ENCODE results near the gene ISG15.
"Not testable (repeated sequence)": the region's sequence is repeated elsewhere in the genome, so short reads cannot be mapped to it uniquely, and the experiment has no call there.

ISG15 gene

GRCh38 chr1:1046767-1047166 is 33.5 kb downstream of the ISG15 start:
- DNase-seq, result no peak

- no peak for DNase-seq
Measured at GRCh38 chr1:1047407-1047806, 34.1 kb downstream of the ISG15 start.

- no peak for DNase-seq
Measured at GRCh38 chr1:1047963-1048362, 34.7 kb downstream of the ISG15 start.

- DNase-seq, result no peak
Measured at GRCh38 chr1:1048765-1049164, 35.5 kb downstream of the ISG15 start.

GRCh38 chr1:1049318-1050165 is 36.2 kb downstream of the ISG15 start:
- DNase-seq, result no peak

- DNase-seq, result no peak
Measured at GRCh38 chr1:1050577-1051052, 37.3 kb downstream of the ISG15 start.

GRCh38 chr1:1051127-1051810 is 38.0 kb downstream of the ISG15 start:
- DNase-seq, result no peak

- no peak for DNase-seq
Measured at GRCh38 chr1:1052003-1052840, 38.9 kb downstream of the ISG15 start.

GRCh38 chr1:1053022-1053421 is 39.7 kb downstream of the ISG15 start:
- DNase-seq, result no peak

- DNase-seq, result no peak
Measured at GRCh38 chr1:1053682-1054081, 40.4 kb downstream of the ISG15 start.

GRCh38 chr1:1054099-1054700 is 40.9 kb downstream of the ISG15 start:
- no peak for DNase-seq

GRCh38 chr1:1054971-1055370 is 41.7 kb downstream of the ISG15 start:
- no peak for DNase-seq

GRCh38 chr1:1055841-1056736 is 42.8 kb downstream of the ISG15 start:
- DNase-seq, result no peak

GRCh38 chr1:1057769-1058087 is 44.4 kb downstream of the ISG15 start:
- not testable (repeated sequence) for DNase-seq

GRCh38 chr1:1058088-1058905 is 45.0 kb downstream of the ISG15 start:
- DNase-seq, result no peak

- DNase-seq, result peak in 1 of 2 donors; percentile 16
Measured at GRCh38 chr1:1058921-1059493, 45.7 kb downstream of the ISG15 start.

- peak; percentile 89 to 92 for DNase-seq
Measured at GRCh38 chr1:1059494-1060280, 46.4 kb downstream of the ISG15 start.

GRCh38 chr1:1060281-1061000 is 47.1 kb downstream of the ISG15 start:
- no peak for DNase-seq

All from CD4-positive, alpha-beta T cell treated with Interferon alpha-2 for 1 hour (primary cell).